Neutrophil (primary cell): ENCODE data around the gene SCP2.

Experiments used
- H3K27ac ChIP-seq: fragments of 200-600 bp; sonication (generic); 2 replicates; pipeline ENCODE4 v1.5.1; 2016; ENCODE audit warnings: mild to moderate bottlenecking, moderate library complexity
- H3K27me3 ChIP-seq: fragments of 200-600 bp; sonication (generic); 2 replicates; pipeline ENCODE4 v1.6.0; 2016; ENCODE audit warnings: mild to moderate bottlenecking
- H3K36me3 ChIP-seq: fragments of 200-600 bp; sonication (generic); 2 replicates; pipeline ENCODE4 v1.5.1; 2017
- H3K4me1 ChIP-seq, 2 experiments: fragments of 200-600 bp in 1 of 2; sonication (generic) in 1 of 2; 1 replicate in 1 of 2; 2 replicates in 1 of 2; pipeline versions ENCODE4 v1.5.1 to v1.6.1; 2013 to 2016; ENCODE audit warnings: low read depth in 1 of 2, low read length in 1 of 2, mild to moderate bottlenecking in 1 of 2, moderate library complexity in 1 of 2; ENCODE audit not compliant: control insufficient read depth in 1 of 2, insufficient read depth in 1 of 2
- H3K4me3 ChIP-seq, 2 experiments: fragments of 200-600 bp in 1 of 2; sonication (generic) in 1 of 2; 1 replicate in 1 of 2; 2 replicates in 1 of 2; pipeline ENCODE4 v1.5.1; 2013 to 2016; ENCODE audit warnings: low read depth in 1 of 2, low read length in 1 of 2, mild to moderate bottlenecking in 1 of 2, moderate library complexity in 1 of 2
- H3K9me3 ChIP-seq: fragments of 200-600 bp; sonication (generic); 2 replicates; pipeline ENCODE4 v1.5.1; 2016
- CTCF ChIP-seq: fragments of 200-600 bp; sonication (generic); IDR thresholded peaks from 2 replicates; pipeline ENCODE4 v1.5.1; 2016; ENCODE audit warnings: antibody characterized with exemption

SCP2 gene

GRCh38 chr1:52913537-52913936 lies 13.5 kb upstream of the SCP2 start:
- Histone ChIP-seq H3K27me3 (no peaks in the 10 kb centered on the region), H3K9me3 (no peaks in the 10 kb centered on the region), H3K36me3 (no peaks in the 10 kb centered on the region), H3K27ac (no peak overlapping the region), H3K4me3 (no peak overlapping the region), H3K4me1 (no peaks in the 10 kb centered on the region)
- no peak for TF ChIP-seq CTCF

GRCh38 chr1:52914463-52914862 lies 12.6 kb upstream of the SCP2 start:
- Histone ChIP-seq H3K36me3 (no peaks in the 10 kb centered on the region), H3K4me3 (no peak overlapping the region), H3K4me1 (no peaks in the 10 kb centered on the region), H3K27me3 (peaks cover 2% of the 10 kb centered on the region), H3K9me3 (no peaks in the 10 kb centered on the region), H3K27ac (no peak overlapping the region)
- no peak for TF ChIP-seq CTCF

GRCh38 chr1:52915211-52915854 lies 11.7 kb upstream of the SCP2 start:
- H3K27ac ChIP-seq: no peak overlapping the region
- no peaks in the 10 kb centered on the region for H3K4me1 ChIP-seq
- H3K9me3 ChIP-seq: no peaks in the 10 kb centered on the region
- H3K4me3 ChIP-seq: no peak overlapping the region
- H3K36me3 ChIP-seq: no peaks in the 10 kb centered on the region
- TF ChIP-seq CTCF: no peak
- peaks cover 11% of the 10 kb centered on the region for H3K27me3 ChIP-seq

GRCh38 chr1:52915855-52916220 lies 11.2 kb upstream of the SCP2 start:
- Histone ChIP-seq H3K4me3 (no peak overlapping the region), H3K27ac (no peak overlapping the region), H3K4me1 (peaks cover under 1 to 3% of the 10 kb centered on the region in 2 experiments), H3K9me3 (no peaks in the 10 kb centered on the region), H3K36me3 (no peaks in the 10 kb centered on the region), H3K27me3 (peaks cover 16% of the 10 kb centered on the region)
- no peak for TF ChIP-seq CTCF

GRCh38 chr1:52916241-52916975 lies 10.7 kb upstream of the SCP2 start:
- H3K27me3 ChIP-seq: peaks cover 22% of the 10 kb centered on the region
- no peak for TF ChIP-seq CTCF
- H3K4me1 ChIP-seq: peaks cover 6 to 8% of the 10 kb centered on the region in 2 experiments
- H3K27ac ChIP-seq: no peak overlapping the region
- H3K9me3 ChIP-seq: no peaks in the 10 kb centered on the region
- H3K4me3 ChIP-seq: no peak overlapping the region
- no peaks in the 10 kb centered on the region for H3K36me3 ChIP-seq
